ENCODE data around the gene TYMP.

The TYMP gene

GRCh38 chr22:50529897-50530579 is at the start of gene TYMP:
TYMP (minus strand) TSS chr22:50530012; CDS start chr22:50529709, 303 bp downstream.
- DNase-seq = no peak

GRCh38 chr22:50578776-50579310 is 49.0 kb upstream of the TYMP start:
- DNase-seq = no peak

- no peak for DNase-seq
Measured at GRCh38 chr22:50577987-50578775, 48.4 kb upstream of the TYMP start, which contains the start of gene CPT1B. CPT1B (minus strand) TSS chr22:50578427; CDS start chr22:50577915, 512 bp downstream.

GRCh38 chr22:50577697-50577986 is 47.8 kb upstream of the TYMP start:
- DNase-seq = no peak

GRCh38 chr22:50576806-50577696 is 47.2 kb upstream of the TYMP start:
- DNase-seq = no peak

GRCh38 chr22:50576070-50576469 is 46.3 kb upstream of the TYMP start:
- no peak for DNase-seq

- DNase-seq = no peak
Measured at GRCh38 chr22:50575426-50575941, 45.7 kb upstream of the TYMP start.

GRCh38 chr22:50574383-50574755 is 44.6 kb upstream of the TYMP start:
- no peak for DNase-seq

- DNase-seq = no peak
Measured at GRCh38 chr22:50573491-50574382, 43.9 kb upstream of the TYMP start.

- no peak for DNase-seq
Measured at GRCh38 chr22:50572965-50573364, 43.2 kb upstream of the TYMP start.

- no peak for DNase-seq
Measured at GRCh38 chr22:50571264-50572175, 41.7 kb upstream of the TYMP start.

GRCh38 chr22:50570861-50571260 is 41.0 kb upstream of the TYMP start:
- DNase-seq = no peak

- DNase-seq = no peak
Measured at GRCh38 chr22:50569896-50570535, 40.2 kb upstream of the TYMP start.

GRCh38 chr22:50569041-50569459 is 39.2 kb upstream of the TYMP start:
- no peak for DNase-seq

- no peak for DNase-seq
Measured at GRCh38 chr22:50568626-50569025, 38.8 kb upstream of the TYMP start.

- no peak for DNase-seq
Measured at GRCh38 chr22:50567721-50568252, 38.0 kb upstream of the TYMP start.

- DNase-seq = no peak
Measured at GRCh38 chr22:50564289-50564688, 34.5 kb upstream of the TYMP start.

- DNase-seq = no peak
Measured at GRCh38 chr22:50563413-50564160, 33.8 kb upstream of the TYMP start.
